K562 (cell line): Measurements from ENCODE around the gene FGGY. TPM values are rescaled to one million over a fixed set of nuclear protein-coding genes. Genes with fewer than 3 reads are reported as not detected.

Experiments used
- ATAC-seq: fragments of 200-7000 bp; cut with Tn5 transposase; 3 replicates; pipeline ENCODE4 v1.9.1; 2020; ENCODE audit warnings: moderate library complexity
- BruUV-seq: library from RNA; stranded (reverse); fragments of 400-500 nt; replicated peaks from 2 replicates; lab custom pipeline; 2021; lab: Mats Ljungman, UMichigan
- CTCF ChIA-PET: fragments of 300-600 bp; formaldehyde crosslinking; extraction: SDS; loops from one replicate; lab custom pipeline; 2021; ENCODE audit warnings: low intra/inter-chr PET ratio; lab: Yijun Ruan, JAX
- POLR2A ChIA-PET: fragments of 300-600, 350-650 bp; sonication (Branson Sonifier 250); formaldehyde crosslinking; extraction: SDS; loops from one replicate; lab custom pipeline; 2021; ENCODE audit warnings: antibody characterized with exemption, inconsistent platforms; lab: Yijun Ruan, JAX
- DNase-seq, 4 experiments: peaks; one replicate each; pipeline versions ENCODE4 v3.0.0 to v3.0.0-alpha.2; 2011 to 2018; ENCODE audit warnings: low spot score in 3 of 4, mixed read lengths in 3 of 4; ENCODE audit errors: extremely low read depth in 1 of 4
- FAIRE-seq: peaks from 2 replicates; lab custom pipeline; 2011; peaks lifted over from hg19 to GRCh38; lab: Jason Lieb, UNC
- H2AFZ ChIP-seq: 2 replicates; pipeline ENCODE4 v1.6.0; 2011; ENCODE audit warnings: low read depth, low read length, control low read depth, inconsistent platforms
- H3K27ac ChIP-seq: fragments of 200-600 bp; 3 replicates; pipeline ENCODE4 v1.8.0; 2011; ENCODE audit warnings: low read depth, mild to moderate bottlenecking, control low read depth, inconsistent platforms, low read length, moderate library complexity, mixed read lengths; ENCODE audit errors: extremely low read depth
- H3K27me3 ChIP-seq, 2 experiments: fragments of 300-600 bp in 1 of 2; 2 replicates in 1 of 2; 3 replicates in 1 of 2; pipeline versions ENCODE4 v1.6.0 to v1.8.0; 2011; ENCODE audit warnings: inconsistent platforms in 2 of 2, low read length in 2 of 2, mild to moderate bottlenecking in 1 of 2, mixed read lengths in 1 of 2, moderate library complexity in 1 of 2; ENCODE audit not compliant: control insufficient read depth in 2 of 2, insufficient read depth in 2 of 2
- H3K36me3 ChIP-seq: fragments of 300-600 bp; 3 replicates; pipeline ENCODE4 v1.8.0; 2011; ENCODE audit warnings: mild to moderate bottlenecking, low read length, inconsistent platforms; ENCODE audit not compliant: control insufficient read depth, insufficient read depth
- H3K4me1 ChIP-seq, 2 experiments: fragments of 200-600 bp in 1 of 2; replicated peaks in 1 of 2; 2 replicates in 1 of 2; 3 replicates in 1 of 2; pipeline versions ENCODE4 v1.5.1 to v1.8.0; 2011; ENCODE audit warnings: inconsistent platforms in 2 of 2, low read length in 2 of 2, mild to moderate bottlenecking in 1 of 2, mixed read lengths in 1 of 2, moderate library complexity in 1 of 2; ENCODE audit not compliant: control insufficient read depth in 2 of 2, insufficient read depth in 2 of 2
- H3K4me2 ChIP-seq: 2 replicates; pipeline ENCODE4 v1.6.1; 2011; ENCODE audit warnings: low read length, control low read depth, inconsistent platforms, mixed read lengths; ENCODE audit not compliant: insufficient read depth
- H3K4me3 ChIP-seq: fragments of 200-600 bp; sonication (generic), shearing (Covaris generic); 2 replicates; pipeline ENCODE4 v1.5.1; 2016; ENCODE audit warnings: control low read depth, inconsistent platforms
- H3K79me2 ChIP-seq: fragments of 200-600 bp; 3 replicates; pipeline ENCODE4 v1.8.0; 2011; ENCODE audit warnings: low read length, inconsistent platforms; ENCODE audit not compliant: control insufficient read depth, insufficient read depth
- H3K9ac ChIP-seq, 2 experiments: 2 replicates each; pipeline versions ENCODE4 v1.6.0 to v1.6.1; 2011; ENCODE audit warnings: low read depth in 2 of 2, low read length in 2 of 2, control low read depth in 1 of 2, inconsistent platforms in 1 of 2, mild to moderate bottlenecking in 1 of 2, mixed read lengths in 1 of 2; ENCODE audit not compliant: insufficient read depth in 1 of 2
- H3K9me1 ChIP-seq: one replicate; pipeline ENCODE4 v1.6.0; 2011; ENCODE audit warnings: inconsistent platforms, mild to moderate bottlenecking, low read length, moderate library complexity; ENCODE audit not compliant: control insufficient read depth, insufficient read depth
- H3K9me3 ChIP-seq: replicated peaks from 2 replicates; pipeline ENCODE4 v1.5.1; 2011; ENCODE audit warnings: low read depth, low read length, inconsistent platforms; ENCODE audit not compliant: control insufficient read depth, insufficient read depth
- H4K20me1 ChIP-seq: replicated peaks from 2 replicates; pipeline ENCODE4 v1.6.1; 2011; ENCODE audit warnings: low read length, inconsistent platforms, mixed read lengths; ENCODE audit not compliant: control insufficient read depth, insufficient read depth
- BRD4 ChIP-seq: fragments of 200-600 bp; sonication (generic); IDR thresholded peaks from 2 replicates; pipeline ENCODE4 v1.6.1; 2017; ENCODE audit warnings: inconsistent platforms
- ELF2 ChIP-seq: fragments of 250-450 bp; sonication (Bioruptor Pico); IDR thresholded peaks from 2 replicates; pipeline ENCODE4 v1.5.0; 2021; ENCODE audit warnings: mild to moderate bottlenecking
- HNRNPL ChIP-seq: fragments of 200-400 bp; formaldehyde crosslinking; IDR thresholded peaks from 2 replicates; pipeline ENCODE4 v1.6.1; 2017; ENCODE audit warnings: low read depth, mild to moderate bottlenecking, low read length
- MLLT1 ChIP-seq, 2 experiments: fragments of 450-650 bp; IDR thresholded peaks; 2 replicates each; pipeline ENCODE4 v1.6.1; 2016
- NCOA2 ChIP-seq, 2 experiments: fragments of 450-650 bp; IDR thresholded peaks; 2 replicates each; pipeline ENCODE4 v1.6.1; 2018; ENCODE audit warnings: mild to moderate bottlenecking in 2 of 2, moderate library complexity in 1 of 2; ENCODE audit not compliant: partially characterized antibody in 2 of 2
- PHB2 ChIP-seq: fragments of 450-650 bp; IDR thresholded peaks from 2 replicates; pipeline ENCODE4 v1.6.1; 2017; ENCODE audit warnings: low read depth
- RFX1 ChIP-seq: fragments of 450-650 bp; IDR thresholded peaks from 2 replicates; pipeline ENCODE4 v1.6.1; 2016; ENCODE audit warnings: mild to moderate bottlenecking, moderate library complexity
- SP1 ChIP-seq: sonication (generic); formaldehyde crosslinking; IDR thresholded peaks from 2 replicates; pipeline ENCODE4 v1.8.1; 2022; ENCODE audit warnings: mild to moderate bottlenecking, missing genetic modification reagents
- TCF7 ChIP-seq: sonication (generic); IDR thresholded peaks from 2 replicates; pipeline ENCODE4 v1.6.1; 2016; ENCODE audit warnings: antibody characterized with exemption, borderline replicate concordance
- ZNF311 ChIP-seq: fragments of 250-450 bp; sonication (Bioruptor Pico); IDR thresholded peaks from 2 replicates; pipeline ENCODE4 v1.4.0; 2020; ENCODE audit warnings: mild to moderate bottlenecking, moderate library complexity
- ZNF699 ChIP-seq: fragments of 250-450 bp; sonication (Bioruptor Pico); IDR thresholded peaks from 2 replicates; pipeline ENCODE4 v1.8.0; 2021; ENCODE audit warnings: mild to moderate bottlenecking, moderate library complexity; ENCODE audit not compliant: insufficient replicate concordance
- WGBS: fragments of 100-300 bp; shearing (Covaris generic); methylation state at CpG from one replicate; pipeline ENCODE4 v1.1.6; 2016; ENCODE audit warnings: low coverage, mixed read lengths; ENCODE audit not compliant: insufficient coverage; ENCODE audit errors: missing lambda C conversion rate; 5-methylcytosine and 5-hydroxymethylcytosine counted together
- in situ Hi-C: fragments of 300-500 bp; cut with MboI; formaldehyde crosslinking; loops from 4 replicates; pipeline ENCODE4 v1.15.0; 2018; ENCODE audit warnings: inconsistent platforms, mixed read lengths
- intact Hi-C: fragments of 100-400 bp; cut with micrococcal nuclease; formaldehyde crosslinking; loops from 2 replicates; pipeline ENCODE4 v1.14.2; 2022
- polyA plus RNA-seq, 8 experiments: library from polyadenylated mRNA; depleted of rRNA in 4 of 8; stranded (reverse) in 5 of 8; unstranded in 3 of 8; fragments of >200 nt; fragmentation: Nextera tagmentation in 2 of 8; fragmentation: Illumina TruSeq in 1 of 8; extraction: Ambion mirVana in 2 of 8; extraction: Trizol in 1 of 8; gene quantifications; 2 replicates each; pipeline versions ENCODE4 v1.2.1 to v1.2.3, GENCODE V29; 2011 to 2014; ENCODE audit warnings: inconsistent platforms in 1 of 8, missing spikeins in 1 of 8
- total RNA-seq, 7 experiments: library from RNA; depleted of rRNA in 6 of 7; stranded (reverse); fragments of >200 nt in 6 of 7; fragmentation: Illumina TruSeq in 2 of 7; extraction: Trizol in 2 of 7; gene quantifications; 2 replicates each; pipeline versions ENCODE4 v1.2.1 to v1.2.3, GENCODE V29; 2011 to 2021; ENCODE audit warnings: low replicate concordance in 1 of 7

FGGY gene
- total and polyA plus RNA-seq, 9 of the 15 experiments (the other 6 are each of a cell fraction or from before 2014, with no cell fraction given): 9.7 to 19.2 (median 12.6) TPM

DNA sequence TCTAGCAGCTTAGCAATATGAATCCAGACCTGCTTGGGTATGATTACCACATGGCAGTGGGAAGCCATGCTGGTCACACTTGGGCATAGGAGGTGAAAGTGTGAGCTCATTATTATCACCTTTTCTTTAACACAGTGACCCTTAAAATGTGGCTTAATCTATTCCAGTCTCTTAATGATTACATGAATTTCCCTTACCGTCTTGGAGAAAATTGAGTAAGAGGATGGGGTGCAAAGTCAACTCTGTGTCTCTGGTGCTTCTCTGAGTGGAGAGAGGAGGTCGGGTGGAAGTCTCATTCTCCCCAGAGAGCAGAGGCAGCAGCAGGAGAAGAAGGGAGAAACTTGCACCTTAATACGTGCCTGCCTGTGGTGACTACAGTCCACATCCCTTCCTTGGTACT lies 91.3 kb downstream of the FGGY start:
- intact Hi-C loops (no loop called here), in situ Hi-C loops (no loop called here)
- BruUV-seq: no TSS peak
- Histone ChIP-seq H3K4me2 (no peak overlapping the region), H3K79me2 (no peaks in the 10 kb centered on the region), H3K9me1 (no peaks in the 10 kb centered on the region), H3K4me1 (peaks cover 0 to 15% of the 10 kb centered on the region in 2 experiments; a peak in 2 of 5 replicates), H3K36me3 (no peaks in the 10 kb centered on the region), H3K27me3 (no peaks in the 10 kb centered on the region), H4K20me1 (no peaks in the 10 kb centered on the region), H3K27ac (no peak overlapping the region), H3K9me3 (no peaks in the 10 kb centered on the region), H3K9ac (no peak overlapping the region), H3K4me3 (no peak overlapping the region), H2AFZ (no peak overlapping the region)
- WGBS: 23% methylated on average over 3 of the region's 3 CpGs
- ChIA-PET POLR2A (interaction anchor here (0.6 kb wide), 1 partner anchor 308 kb away, joined by 3 read pairs; no protein-coding TSS in a partner anchor), CTCF (interaction anchor here (0.7 kb wide), 1 partner anchor 331 kb away, joined by 3 read pairs; no protein-coding TSS in a partner anchor)
- no peak for DNase-seq
- TF ChIP-seq TCF7 (no peak), MLLT1 (IDR thresholded peaks at IDR 0.05) (no peak), NCOA2 (IDR thresholded peaks at IDR 0.05; ENCODE audit: partially characterized antibody in 2 of 2) (no peak), ZNF311 (CRISPR knock-in tag) (no peak), PHB2 (no peak), RFX1 (no peak), SP1 (CRISPR knock-in tag) (no peak), ZNF699 (CRISPR knock-in tag) (no peak), BRD4 (no peak), HNRNPL (no peak), ELF2 (CRISPR knock-in tag) (no peak)
- no peak for FAIRE-seq
- no peak for ATAC-seq
